ENCODE measurements around the gene NRP2. TPM values are rescaled to one million over a fixed set of nuclear protein-coding genes. Genes with fewer than 3 reads are reported as not detected.

The NRP2 gene
- total RNA-seq, result 10 to 100 TPM in 3 of 4 donors, 1 to 10 TPM in 1; 4.9 to 22.4 (median 14.5) TPM

- TF ChIP-seq POLR2A (IDR thresholded peaks at IDR 0.05) (peak; percentile 40 to 62), CTCF (IDR thresholded peaks at IDR 0.05) (no peak)
- Histone ChIP-seq H3K4me3 (peak within 1 kb of the TSS; percentile 40 to 76 (median 56)), H3K4me1 (peaks cover 0 to 39% (median 8%) of the 10 kb centered on the region in 4 donors), H3K9me3 (no peaks in the 10 kb centered on the region), H3K27me3 (peaks cover 0 to 4% of the 10 kb centered on the region in 2 donors), H3K36me3 (no peaks in the 10 kb centered on the region), H3K27ac (peak within 1 kb of the TSS; percentile 27 to 83 (median 71))
- DNase-seq, result peak; percentile 62 to 88 (median 77)
These were observed at the start of gene NRP2 for GRCh38 chr2:205682239-205682970. Gene NRP2 (plus strand): TSS chr2:205682501. CDS start chr2:205683291, 790 bp downstream.

- DNase-seq, result no peak
- TF ChIP-seq POLR2A (IDR thresholded peaks at IDR 0.05) (no peak), CTCF (IDR thresholded peaks at IDR 0.05) (no peak)
- Histone ChIP-seq H3K27ac (no peak overlapping the region), H3K27me3 (no peaks in the 10 kb centered on the region), H3K4me1 (no peaks in the 10 kb centered on the region), H3K9me3 (no peaks in the 10 kb centered on the region), H3K36me3 (no peaks in the 10 kb centered on the region), H3K4me3 (no peak overlapping the region)
These were observed 48.3 kb upstream of the NRP2 start for GRCh38 chr2:205633994-205634393.

- H3K36me3 ChIP-seq, result no peaks in the 10 kb centered on the region
- TF ChIP-seq POLR2A (IDR thresholded peaks at IDR 0.05) (no peak), CTCF (IDR thresholded peaks at IDR 0.05) (no peak)
- no peak overlapping the region for H3K27ac ChIP-seq
- no peaks in the 10 kb centered on the region for H3K4me1 ChIP-seq
- H3K4me3 ChIP-seq, result no peak overlapping the region
- H3K27me3 ChIP-seq, result no peaks in the 10 kb centered on the region
- no peak for DNase-seq
- no peaks in the 10 kb centered on the region for H3K9me3 ChIP-seq
These were observed 45.6 kb upstream of the NRP2 start for GRCh38 chr2:205636549-205637319.

- TF ChIP-seq CTCF (IDR thresholded peaks at IDR 0.05), result no peak
- TF ChIP-seq POLR2A (IDR thresholded peaks at IDR 0.05), result no peak
- Histone ChIP-seq H3K4me3 (no peak overlapping the region), H3K27ac (no peak overlapping the region), H3K27me3 (no peaks in the 10 kb centered on the region), H3K4me1 (no peaks in the 10 kb centered on the region), H3K9me3 (no peaks in the 10 kb centered on the region), H3K36me3 (no peaks in the 10 kb centered on the region)
- DNase-seq, result no peak
These were observed 45.0 kb upstream of the NRP2 start for GRCh38 chr2:205637320-205637602.

GRCh38 chr2:205637779-205638503 lies 44.4 kb upstream of the NRP2 start:
- H3K36me3 ChIP-seq, result no peaks in the 10 kb centered on the region
- TF ChIP-seq CTCF (IDR thresholded peaks at IDR 0.05) (no peak), POLR2A (IDR thresholded peaks at IDR 0.05) (no peak)
- H3K27ac ChIP-seq, result no peak overlapping the region
- no peak overlapping the region for H3K4me3 ChIP-seq
- H3K4me1 ChIP-seq, result no peaks in the 10 kb centered on the region
- no peak for DNase-seq
- no peaks in the 10 kb centered on the region for H3K9me3 ChIP-seq
- H3K27me3 ChIP-seq, result no peaks in the 10 kb centered on the region

Measured in Peyer's patch (tissue), 4 donors.